Hepatocyte (in vitro differentiated cells): ENCODE results near the gene SOX18.

Experiments used
- EZH2 ChIP-seq: fragments of 200-600 bp; sonication (generic); IDR thresholded peaks from 2 replicates; pipeline ENCODE4 v1.6.1; 2016; ENCODE audit warnings: antibody characterized with exemption, mild to moderate bottlenecking, borderline replicate concordance
- TF ChIP-seq, protein P1 (sequence below): fragments of 200-600 bp; sonication (generic); IDR thresholded peaks from 2 replicates; pipeline ENCODE4 v1.5.1; 2016; ENCODE audit warnings: antibody characterized with exemption, mild to moderate bottlenecking; ENCODE audit not compliant: poor library complexity

DNA sequence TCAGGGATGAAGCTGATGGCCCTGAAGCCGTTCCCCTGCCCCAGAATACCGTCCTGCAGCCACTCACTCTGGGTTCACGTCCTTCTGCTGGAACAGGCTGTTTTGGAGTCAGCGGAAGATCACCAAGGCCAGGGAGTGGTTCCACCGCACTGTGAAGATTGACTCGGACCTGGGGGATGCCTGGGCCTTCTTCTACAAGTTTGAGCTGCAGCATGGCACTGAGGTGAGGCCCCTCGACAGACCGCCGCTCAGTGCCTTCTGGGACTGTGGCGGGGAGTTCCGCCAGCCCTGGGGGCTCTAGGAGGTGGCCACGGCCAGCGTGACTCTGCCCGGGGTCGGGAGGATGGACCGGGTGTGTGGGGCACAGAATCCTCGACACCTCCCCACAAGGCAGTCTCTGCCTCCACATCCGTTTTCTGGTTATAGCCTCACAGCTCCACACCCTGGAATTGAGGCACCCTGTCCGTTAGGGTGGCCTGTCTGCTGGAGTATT is 17.6 kb downstream of the SOX18 start:
- TF ChIP-seq, protein P1, sequence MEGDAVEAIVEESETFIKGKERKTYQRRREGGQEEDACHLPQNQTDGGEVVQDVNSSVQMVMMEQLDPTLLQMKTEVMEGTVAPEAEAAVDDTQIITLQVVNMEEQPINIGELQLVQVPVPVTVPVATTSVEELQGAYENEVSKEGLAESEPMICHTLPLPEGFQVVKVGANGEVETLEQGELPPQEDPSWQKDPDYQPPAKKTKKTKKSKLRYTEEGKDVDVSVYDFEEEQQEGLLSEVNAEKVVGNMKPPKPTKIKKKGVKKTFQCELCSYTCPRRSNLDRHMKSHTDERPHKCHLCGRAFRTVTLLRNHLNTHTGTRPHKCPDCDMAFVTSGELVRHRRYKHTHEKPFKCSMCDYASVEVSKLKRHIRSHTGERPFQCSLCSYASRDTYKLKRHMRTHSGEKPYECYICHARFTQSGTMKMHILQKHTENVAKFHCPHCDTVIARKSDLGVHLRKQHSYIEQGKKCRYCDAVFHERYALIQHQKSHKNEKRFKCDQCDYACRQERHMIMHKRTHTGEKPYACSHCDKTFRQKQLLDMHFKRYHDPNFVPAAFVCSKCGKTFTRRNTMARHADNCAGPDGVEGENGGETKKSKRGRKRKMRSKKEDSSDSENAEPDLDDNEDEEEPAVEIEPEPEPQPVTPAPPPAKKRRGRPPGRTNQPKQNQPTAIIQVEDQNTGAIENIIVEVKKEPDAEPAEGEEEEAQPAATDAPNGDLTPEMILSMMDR: no peak
- no peak for TF ChIP-seq EZH2
